WTC11 (cell line): Measurements from ENCODE around the gene ZNF609. TPM values are rescaled to one million over a fixed set of nuclear protein-coding genes. Genes with fewer than 3 reads are reported as not detected.

Experiments used
- ATAC-seq: fragments of 200-7000 bp; cut with Tn5 transposase; 2 replicates; pipeline ENCODE4 v1.10.0; 2021; ENCODE audit warnings: mild to moderate bottlenecking, moderate library complexity
- CTCF ChIA-PET: fragments of 300-600 bp; sonication (Branson Sonifier 250); formaldehyde crosslinking; loops from one replicate; lab custom pipeline; 2021; ENCODE audit warnings: antibody characterized with exemption; lab: Charles Lee
- POLR2A ChIA-PET: fragments of 350-600 bp; sonication (Branson Sonifier 250); formaldehyde crosslinking; loops from one replicate; lab custom pipeline; 2021; ENCODE audit warnings: antibody characterized with exemption; lab: Charles Lee
- DNase-seq: peaks from one replicate; pipeline ENCODE4 v3.0.0; 2021; ENCODE audit warnings: low spot score
- H3K27ac Mint-ChIP-seq: 2 replicates; pipeline ENCODE4 v1.8.0; 2021; ENCODE audit warnings: mixed read lengths
- H3K27me3 Mint-ChIP-seq: 2 replicates; pipeline ENCODE4 v1.8.0; 2021; ENCODE audit warnings: low read depth, mild to moderate bottlenecking, moderate library complexity, mixed read lengths
- H3K36me3 Mint-ChIP-seq: 2 replicates; pipeline ENCODE4 v1.8.0; 2021; ENCODE audit warnings: mixed read lengths
- H3K4me1 Mint-ChIP-seq: 2 replicates; pipeline ENCODE4 v1.8.0; 2022; ENCODE audit warnings: mixed read lengths
- H3K4me3 Mint-ChIP-seq: 2 replicates; pipeline ENCODE4 v1.8.0; 2021; ENCODE audit warnings: mild to moderate bottlenecking, moderate library complexity, mixed read lengths
- H3K9me3 Mint-ChIP-seq: 2 replicates; pipeline ENCODE4 v1.8.0; 2021; ENCODE audit warnings: mixed read lengths
- CDX4 ChIP-seq: fragments of 250-450 bp; sonication (Bioruptor Pico); IDR thresholded peaks from 2 replicates; pipeline ENCODE4 v1.9.0; 2021; ENCODE audit warnings: moderate library complexity, mild to moderate bottlenecking, inconsistent platforms, borderline replicate concordance
- CREB1 ChIP-seq: sonication (generic); formaldehyde crosslinking; IDR thresholded peaks from 2 replicates; pipeline ENCODE4 v1.8.0; 2023; ENCODE audit warnings: mild to moderate bottlenecking, missing genetic modification reagents
- CREM ChIP-seq: sonication (generic); formaldehyde crosslinking; IDR thresholded peaks from 2 replicates; pipeline ENCODE4 v1.8.1; 2022; ENCODE audit warnings: mild to moderate bottlenecking, missing genetic modification reagents, moderate library complexity
- E2F1 ChIP-seq: sonication (generic); formaldehyde crosslinking; IDR thresholded peaks from 2 replicates; pipeline ENCODE4 v1.8.0; 2022; ENCODE audit warnings: mild to moderate bottlenecking, missing genetic modification reagents
- E2F4 ChIP-seq: sonication (generic); formaldehyde crosslinking; IDR thresholded peaks from 2 replicates; pipeline ENCODE4 v1.8.1; 2022; ENCODE audit warnings: low read depth, mild to moderate bottlenecking, moderate library complexity, missing genetic modification reagents, borderline replicate concordance
- ERG ChIP-seq: fragments of 250-450 bp; sonication (Bioruptor Pico); IDR thresholded peaks from 2 replicates; pipeline ENCODE4 v1.8.0; 2021; ENCODE audit warnings: mild to moderate bottlenecking
- ESRRA ChIP-seq: sonication (generic); formaldehyde crosslinking; IDR thresholded peaks from 2 replicates; pipeline ENCODE4 v1.8.1; 2022; ENCODE audit warnings: mild to moderate bottlenecking, missing genetic modification reagents, borderline replicate concordance
- FOXJ3 ChIP-seq: sonication (generic); formaldehyde crosslinking; IDR thresholded peaks from 2 replicates; pipeline ENCODE4 v1.9.0; 2021; ENCODE audit warnings: missing genetic modification reagents, mild to moderate bottlenecking, borderline replicate concordance
- FOXP1 ChIP-seq: sonication (generic); formaldehyde crosslinking; IDR thresholded peaks from 2 replicates; pipeline ENCODE4 v1.8.0; 2022; ENCODE audit warnings: missing genetic modification reagents, mild to moderate bottlenecking, moderate library complexity, borderline replicate concordance
- GRHL2 ChIP-seq: fragments of 250-450 bp; sonication (Bioruptor Pico); IDR thresholded peaks from 2 replicates; pipeline ENCODE4 v1.8.0; 2022; ENCODE audit warnings: mild to moderate bottlenecking, moderate library complexity; ENCODE audit not compliant: insufficient replicate concordance, severe bottlenecking
- MYBL2 ChIP-seq: sonication (generic); formaldehyde crosslinking; IDR thresholded peaks from 2 replicates; pipeline ENCODE4 v1.8.1; 2023; ENCODE audit warnings: mild to moderate bottlenecking, moderate library complexity, missing genetic modification reagents
- NFE2L1 ChIP-seq: sonication (generic); formaldehyde crosslinking; IDR thresholded peaks from 2 replicates; pipeline ENCODE4 v1.8.1; 2023; ENCODE audit warnings: missing genetic modification reagents
- NFYB ChIP-seq: sonication (generic); formaldehyde crosslinking; conservative IDR thresholded peaks from 2 replicates; pipeline ENCODE4 v1.8.0; 2022; ENCODE audit warnings: low read depth, missing genetic modification reagents
- NR1H2 ChIP-seq: sonication (generic); formaldehyde crosslinking; IDR thresholded peaks from 2 replicates; pipeline ENCODE4 v1.9.0; 2021; ENCODE audit warnings: mild to moderate bottlenecking, moderate library complexity, missing genetic modification reagents
- NR2C2 ChIP-seq: sonication (generic); formaldehyde crosslinking; IDR thresholded peaks from 2 replicates; pipeline ENCODE4 v1.8.0; 2022; ENCODE audit warnings: mild to moderate bottlenecking, missing genetic modification reagents
- SMAD4 ChIP-seq: sonication (generic); formaldehyde crosslinking; IDR thresholded peaks from 2 replicates; pipeline ENCODE4 v1.8.0; 2022; ENCODE audit warnings: mild to moderate bottlenecking, missing genetic modification reagents
- TEAD1 ChIP-seq: sonication (generic); formaldehyde crosslinking; IDR thresholded peaks from 2 replicates; pipeline ENCODE4 v1.8.0; 2022; ENCODE audit warnings: mild to moderate bottlenecking, missing genetic modification reagents
- USF1 ChIP-seq: sonication (generic); formaldehyde crosslinking; IDR thresholded peaks from 2 replicates; pipeline ENCODE4 v1.8.0; 2022; ENCODE audit warnings: mild to moderate bottlenecking, missing genetic modification reagents
- ZBTB21 ChIP-seq: sonication (generic); formaldehyde crosslinking; IDR thresholded peaks from 2 replicates; pipeline ENCODE4 v1.8.1; 2023; ENCODE audit warnings: mild to moderate bottlenecking, missing genetic modification reagents, borderline replicate concordance
- ZMAT4 ChIP-seq: fragments of 250-450 bp; sonication (Bioruptor Pico); IDR thresholded peaks from 2 replicates; pipeline ENCODE4 v1.9.0; 2021; ENCODE audit warnings: mild to moderate bottlenecking
- ZNF416 ChIP-seq: fragments of 250-450 bp; sonication (Bioruptor Pico); IDR thresholded peaks from 2 replicates; pipeline ENCODE4 v1.9.0; 2021; ENCODE audit warnings: mild to moderate bottlenecking, inconsistent platforms
- ZNF423 ChIP-seq: fragments of 250-450 bp; sonication (Bioruptor Pico); IDR thresholded peaks from 2 replicates; pipeline ENCODE4 v2.1.2; 2022; ENCODE audit warnings: mild to moderate bottlenecking, moderate library complexity
- total RNA-seq: library from RNA; stranded (reverse); gene quantifications from 3 replicates; pipeline ENCODE4 v1.2.3, GENCODE V29; 2021
- TF ChIP-seq, protein P1 (sequence below): fragments of 250-450 bp; sonication (Bioruptor Pico); IDR thresholded peaks from 2 replicates; pipeline ENCODE4 v1.9.0; 2021; ENCODE audit warnings: mild to moderate bottlenecking
- TF ChIP-seq, protein P2 (sequence below): sonication (generic); formaldehyde crosslinking; conservative IDR thresholded peaks from 2 replicates; pipeline ENCODE4 v1.8.1; 2023; ENCODE audit warnings: mild to moderate bottlenecking, low read depth, missing genetic modification reagents, moderate library complexity

Gene ZNF609
- total RNA-seq, 1 experiment from 2014 or later = 47.4 TPM

GRCh38 chr15:64717735-64718495, 257.5 kb downstream of the ZNF609 start:
- CTCF ChIA-PET = interaction anchor here (1.2 kb wide), 1 partner anchor 10 kb away, joined by 5 read pairs; no protein-coding TSS in a partner anchor
- H3K4me3 Mint-ChIP-seq = no peak overlapping the region
- POLR2A ChIA-PET = interaction anchor here (0.9 kb wide), 1 partner anchor 108 kb away, joined by 3 read pairs; the partner anchor contains the start of gene PIF1
- no peaks in the 10 kb centered on the region for H3K27me3 Mint-ChIP-seq
- peak overlapping the region; percentile 72 for H3K27ac Mint-ChIP-seq
- no peak for DNase-seq
- peaks cover 5% of the 10 kb centered on the region; the same call in 1 of the 2 replicates for H3K4me1 Mint-ChIP-seq
- H3K36me3 Mint-ChIP-seq = peaks cover 62% of the 10 kb centered on the region
- no peaks in the 10 kb centered on the region for H3K9me3 Mint-ChIP-seq
- no peak for TF ChIP-seq ERG (CRISPR knock-in tag)
- TF ChIP-seq E2F1 (CRISPR knock-in tag) = no peak
- no peak for TF ChIP-seq NFE2L1 (CRISPR knock-in tag)
- no peak for TF ChIP-seq MYBL2 (CRISPR knock-in tag)
- no peak for TF ChIP-seq ESRRA (CRISPR knock-in tag)
- TF ChIP-seq NR2C2 (CRISPR knock-in tag) = no peak
- no peak for TF ChIP-seq CREM
- TF ChIP-seq CREB1 = no peak
- no peak for TF ChIP-seq FOXJ3
- no peak for TF ChIP-seq USF1 (CRISPR knock-in tag)
- TF ChIP-seq GRHL2 = no peak
- TF ChIP-seq NR1H2 (CRISPR knock-in tag) = no peak
- ATAC-seq = no peak

DNA sequence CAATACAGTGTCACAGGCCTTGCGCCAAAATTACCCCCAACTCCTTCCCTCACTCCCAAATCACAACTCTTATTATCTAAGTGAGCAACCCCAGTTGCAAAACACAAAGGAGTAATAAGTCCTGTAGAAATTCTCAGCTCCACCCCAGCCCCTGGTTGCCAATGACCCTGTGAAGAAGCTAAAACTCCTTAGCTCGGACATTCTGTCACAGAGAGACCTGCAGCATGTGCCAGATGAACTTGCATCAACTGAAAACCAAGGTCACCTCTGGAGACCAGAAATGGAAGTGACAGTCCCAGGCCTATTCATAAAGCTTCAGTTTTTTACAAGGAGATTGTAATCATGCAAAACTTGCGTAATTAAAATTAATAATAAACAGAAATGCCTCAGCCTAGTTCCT, 259.8 kb downstream of the ZNF609 start:
- ATAC-seq = no peak
- peak overlapping the region; percentile 6 for H3K27ac Mint-ChIP-seq
- H3K27me3 Mint-ChIP-seq = no peaks in the 10 kb centered on the region
- CTCF ChIA-PET = interaction anchor here (0.6 to 1.5 kb wide), 9 partner anchors 8 to 259 kb away, joined by 3 to 12 read pairs (median 4); no protein-coding TSS in a partner anchor
- peaks cover 51% of the 10 kb centered on the region for H3K36me3 Mint-ChIP-seq
- POLR2A ChIA-PET = interaction anchor here (0.7 to 1.0 kb wide), 4 partner anchors 12 to 91 kb away, joined by 3 to 5 read pairs (median 4); no protein-coding TSS in a partner anchor
- H3K4me3 Mint-ChIP-seq = no peak overlapping the region
- DNase-seq = no peak
- H3K4me1 Mint-ChIP-seq = peaks cover 5% of the 10 kb centered on the region; the same call in 1 of the 2 replicates
- H3K9me3 Mint-ChIP-seq = no peaks in the 10 kb centered on the region
- TF ChIP-seq NFE2L1 (CRISPR knock-in tag) (no peak), ZNF416 (CRISPR knock-in tag) (no peak), NFYB (CRISPR knock-in tag) (no peak), ZNF423 (CRISPR knock-in tag) (no peak), SMAD4 (CRISPR knock-in tag) (no peak), E2F4 (CRISPR knock-in tag) (no peak), CDX4 (no peak), ZBTB21 (CRISPR knock-in tag) (no peak), FOXP1 (no peak), ZMAT4 (no peak), TEAD1 (no peak)
- TF ChIP-seq, protein P1, sequence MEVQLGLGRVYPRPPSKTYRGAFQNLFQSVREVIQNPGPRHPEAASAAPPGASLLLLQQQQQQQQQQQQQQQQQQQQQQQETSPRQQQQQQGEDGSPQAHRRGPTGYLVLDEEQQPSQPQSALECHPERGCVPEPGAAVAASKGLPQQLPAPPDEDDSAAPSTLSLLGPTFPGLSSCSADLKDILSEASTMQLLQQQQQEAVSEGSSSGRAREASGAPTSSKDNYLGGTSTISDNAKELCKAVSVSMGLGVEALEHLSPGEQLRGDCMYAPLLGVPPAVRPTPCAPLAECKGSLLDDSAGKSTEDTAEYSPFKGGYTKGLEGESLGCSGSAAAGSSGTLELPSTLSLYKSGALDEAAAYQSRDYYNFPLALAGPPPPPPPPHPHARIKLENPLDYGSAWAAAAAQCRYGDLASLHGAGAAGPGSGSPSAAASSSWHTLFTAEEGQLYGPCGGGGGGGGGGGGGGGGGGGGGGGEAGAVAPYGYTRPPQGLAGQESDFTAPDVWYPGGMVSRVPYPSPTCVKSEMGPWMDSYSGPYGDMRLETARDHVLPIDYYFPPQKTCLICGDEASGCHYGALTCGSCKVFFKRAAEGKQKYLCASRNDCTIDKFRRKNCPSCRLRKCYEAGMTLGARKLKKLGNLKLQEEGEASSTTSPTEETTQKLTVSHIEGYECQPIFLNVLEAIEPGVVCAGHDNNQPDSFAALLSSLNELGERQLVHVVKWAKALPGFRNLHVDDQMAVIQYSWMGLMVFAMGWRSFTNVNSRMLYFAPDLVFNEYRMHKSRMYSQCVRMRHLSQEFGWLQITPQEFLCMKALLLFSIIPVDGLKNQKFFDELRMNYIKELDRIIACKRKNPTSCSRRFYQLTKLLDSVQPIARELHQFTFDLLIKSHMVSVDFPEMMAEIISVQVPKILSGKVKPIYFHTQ (CRISPR knock-in tag) = no peak
- TF ChIP-seq, protein P2, sequence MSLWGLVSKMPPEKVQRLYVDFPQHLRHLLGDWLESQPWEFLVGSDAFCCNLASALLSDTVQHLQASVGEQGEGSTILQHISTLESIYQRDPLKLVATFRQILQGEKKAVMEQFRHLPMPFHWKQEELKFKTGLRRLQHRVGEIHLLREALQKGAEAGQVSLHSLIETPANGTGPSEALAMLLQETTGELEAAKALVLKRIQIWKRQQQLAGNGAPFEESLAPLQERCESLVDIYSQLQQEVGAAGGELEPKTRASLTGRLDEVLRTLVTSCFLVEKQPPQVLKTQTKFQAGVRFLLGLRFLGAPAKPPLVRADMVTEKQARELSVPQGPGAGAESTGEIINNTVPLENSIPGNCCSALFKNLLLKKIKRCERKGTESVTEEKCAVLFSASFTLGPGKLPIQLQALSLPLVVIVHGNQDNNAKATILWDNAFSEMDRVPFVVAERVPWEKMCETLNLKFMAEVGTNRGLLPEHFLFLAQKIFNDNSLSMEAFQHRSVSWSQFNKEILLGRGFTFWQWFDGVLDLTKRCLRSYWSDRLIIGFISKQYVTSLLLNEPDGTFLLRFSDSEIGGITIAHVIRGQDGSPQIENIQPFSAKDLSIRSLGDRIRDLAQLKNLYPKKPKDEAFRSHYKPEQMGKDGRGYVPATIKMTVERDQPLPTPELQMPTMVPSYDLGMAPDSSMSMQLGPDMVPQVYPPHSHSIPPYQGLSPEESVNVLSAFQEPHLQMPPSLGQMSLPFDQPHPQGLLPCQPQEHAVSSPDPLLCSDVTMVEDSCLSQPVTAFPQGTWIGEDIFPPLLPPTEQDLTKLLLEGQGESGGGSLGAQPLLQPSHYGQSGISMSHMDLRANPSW (CRISPR knock-in tag) = no peak
